Heart left ventricle (tissue), 13 donors: ENCODE data around the gene CCL22.
A peak's percentile ranks its signal among the peaks of the same experiment; 100 is the strongest.

ENCODE experiments used
- CTCF ChIP-seq, 12 donors: fragments of 200-600 bp; sonication (generic) in 4 of 12; IDR thresholded peaks; one replicate each; pipeline versions ENCODE4 v1.5.0 to v1.8.0; 2018 to 2022; ENCODE audit warnings: antibody characterized with exemption in 12 of 12, mild to moderate bottlenecking in 5 of 12
- POLR2A ChIP-seq, 2 donors: fragments of 450-650 bp; IDR thresholded peaks; one replicate each; pipeline ENCODE4 v1.6.1; 2017; ENCODE audit warnings: antibody characterized with exemption in 2 of 2, mild to moderate bottlenecking in 2 of 2, moderate library complexity in 2 of 2
- donor health status: ischemic (EF 13 %, LVEDD 7.1; RV severe dilation, severe dysfunction).
- donor health status: DM: no; HTN: yes; CAD: no.
- donor health status: DM: no; HTN: no; CAD: no.
- donor health status: ischemic (EF 25% LVEDD 6.9; RV normal size, moderate dysfunction).
- donor health status: ischemic (EF 25% LVEDD 5.7; RV mildly dilated, moderate dysfunction).
- donor health status: ischemic (EF 35%, LVEDD 5.7; RV mildly dilated, moderate dysfunction).
- donor health status: nonischemic (EF 11% LVEDD 7.7; RV severe dilation, severe dysfunction).
- donor health status: DM: yes; HTN: yes; CAD: no.
- donor health status: PGD.
- donor health status: ischemic (EF 29% LVEDD 5.4; RV normal size, mild dysfunction).
- donor health status: nonischemic (EF 23%, LVEDD 6.1; RV moderate dilation, normal function).

GRCh38 chr16:57372372-57373116, 14.0 kb downstream of the CCL22 start, which contains the start of gene CX3CL1:
- peak in 9 of 12 donors; percentile 22 to 55 (median 31) for TF ChIP-seq CTCF (IDR thresholded peaks at IDR 0.05)
- peak in 1 of 2 donors; percentile 91 for TF ChIP-seq POLR2A (IDR thresholded peaks at IDR 0.05)
